SW480 (cell line): ENCODE measurements around the gene SLC9A5.

Experiments
- DNase-seq: peaks from one replicate; pipeline ENCODE4 v3.0.0-alpha.2; 2016; ENCODE audit warnings: low spot score

Gene SLC9A5

GRCh38 chr16:67238806-67239470 lies 9.8 kb upstream of the SLC9A5 start:
- no peak for DNase-seq

DNA sequence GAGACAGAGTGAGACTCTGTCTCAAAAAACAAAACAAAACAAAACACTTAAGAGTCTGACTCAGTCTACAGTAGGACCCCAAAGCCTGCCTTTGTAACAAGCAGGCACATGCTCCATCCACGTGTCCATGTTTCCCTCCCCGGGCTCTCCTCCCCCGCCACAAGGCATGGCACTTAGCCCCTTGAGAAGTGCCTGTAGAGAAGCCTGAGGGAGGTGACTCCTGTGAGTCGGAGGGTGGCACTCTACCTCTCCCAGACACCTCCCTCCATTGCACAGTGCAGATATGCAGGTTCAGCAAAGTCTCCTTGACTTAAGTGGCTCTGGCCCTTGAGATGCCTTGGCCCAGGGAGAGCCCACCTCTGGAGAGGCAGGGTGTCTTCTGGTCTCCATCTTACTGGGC lies 8.3 kb upstream of the SLC9A5 start:
- no peak for DNase-seq

DNA sequence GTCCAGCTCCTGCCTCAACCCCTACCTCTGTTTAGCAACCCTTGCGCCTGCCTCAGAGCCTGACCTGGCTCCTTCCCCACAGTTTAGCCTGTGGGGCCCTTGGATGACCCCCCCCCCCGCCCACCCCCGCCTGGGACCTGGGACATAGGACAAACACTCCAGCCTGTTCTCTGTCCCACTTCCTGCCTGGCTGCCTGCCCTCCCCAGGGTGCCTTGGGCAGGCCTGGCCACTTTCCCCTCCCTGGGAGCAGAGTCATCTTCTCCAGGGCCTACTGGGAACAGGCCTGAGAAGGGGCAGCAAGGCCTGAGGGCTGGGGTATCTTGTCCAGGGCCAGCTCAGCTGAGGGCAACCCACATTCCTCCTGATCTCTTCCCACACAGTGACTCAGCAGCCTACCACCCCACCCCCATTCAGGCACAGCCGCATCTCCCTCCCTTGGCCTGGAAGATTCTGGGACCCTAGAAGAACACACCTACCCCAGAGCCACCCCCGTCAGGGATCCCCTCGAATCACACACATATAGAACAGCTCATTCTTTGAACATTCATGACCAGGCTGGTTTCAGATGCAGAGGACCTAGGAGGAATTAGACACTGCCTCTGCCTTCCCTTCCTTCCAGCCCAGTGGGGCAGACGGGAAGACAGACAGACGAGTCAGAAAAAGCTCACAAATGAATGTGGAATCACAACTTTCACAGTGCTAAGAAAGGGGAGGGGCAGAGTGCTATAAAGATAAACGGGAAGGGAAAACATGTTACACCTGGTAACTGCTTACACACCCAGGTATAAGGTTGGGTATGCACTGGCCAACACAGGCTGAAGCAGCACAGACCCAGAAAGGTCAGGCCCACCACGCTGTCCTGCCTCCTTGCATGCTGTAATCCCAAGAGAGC lies 7.5 kb upstream of the SLC9A5 start:
- DNase-seq = peak; percentile 42

DNA sequence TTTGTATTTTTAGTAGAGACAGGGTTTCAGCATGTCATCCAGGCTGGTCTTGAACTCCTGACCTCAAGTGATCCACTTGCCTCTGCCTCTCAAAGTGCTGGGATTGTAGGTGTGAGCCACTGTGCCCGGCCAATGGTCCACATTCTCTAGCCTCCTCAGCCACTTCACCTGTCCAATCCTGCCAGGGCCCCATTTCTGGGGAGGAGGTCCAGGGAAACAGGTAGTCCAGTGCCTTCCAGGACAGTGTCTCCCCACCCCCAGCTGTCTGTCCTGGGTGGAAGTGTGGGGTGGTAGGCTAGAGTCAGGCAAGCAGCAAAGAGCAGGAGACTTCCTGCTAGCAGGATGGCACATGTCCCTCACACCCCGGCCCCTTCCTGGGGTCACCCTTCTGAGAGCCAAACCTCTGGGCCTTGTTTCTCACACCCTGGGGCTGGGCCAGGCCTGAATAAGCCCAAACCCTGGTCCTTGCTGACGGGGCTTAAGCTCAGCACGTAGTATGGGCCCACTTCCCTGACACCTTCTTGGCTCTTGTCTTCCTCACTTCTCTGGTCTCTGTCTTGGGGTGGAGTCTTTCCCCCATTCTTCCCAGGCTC lies 6.5 kb upstream of the SLC9A5 start:
- DNase-seq = no peak

GRCh38 chr16:67243481-67243880 lies 5.3 kb upstream of the SLC9A5 start:
- DNase-seq = no peak

DNA sequence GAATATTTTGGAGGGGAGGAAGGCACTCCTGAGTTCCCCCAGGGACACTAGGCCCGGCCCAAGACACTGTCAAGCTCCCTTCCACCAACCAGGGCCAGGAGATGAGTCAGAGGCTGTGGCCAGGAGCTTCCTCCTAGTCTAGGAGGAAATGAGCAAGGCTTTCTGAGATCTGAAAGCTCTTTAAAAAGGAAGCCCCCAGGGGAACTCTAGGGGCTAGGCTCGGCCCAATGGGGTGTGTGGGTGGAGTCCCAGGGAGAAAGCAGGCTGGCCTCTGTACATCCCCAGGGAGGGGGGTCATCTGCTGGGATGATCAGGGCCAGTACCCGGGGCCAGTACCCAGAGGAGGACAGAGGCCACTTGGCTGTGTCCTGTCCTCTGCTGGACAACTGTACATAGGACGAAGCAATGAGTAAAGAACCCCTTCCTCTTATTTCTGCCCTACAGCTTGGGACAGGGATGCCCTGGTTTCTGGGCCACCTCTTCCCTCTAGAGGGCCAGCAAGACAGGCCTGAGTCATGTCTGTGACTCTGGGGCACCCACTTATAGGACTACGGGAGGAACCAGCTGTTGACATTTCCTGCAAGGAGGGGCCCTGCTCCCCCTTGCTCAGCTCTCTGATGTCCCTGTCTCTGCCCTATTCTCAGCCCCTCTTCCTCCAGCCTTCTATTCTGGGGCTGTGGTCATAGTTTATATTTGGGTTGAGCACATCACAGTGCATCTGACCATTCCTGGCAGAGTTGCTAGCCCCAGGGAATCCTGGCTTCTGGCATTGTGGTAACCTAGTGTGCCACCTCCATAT lies 4.2 kb upstream of the SLC9A5 start:
- no peak for DNase-seq

- no peak for DNase-seq
These were observed 3.6 kb upstream of the SLC9A5 start for GRCh38 chr16:67245186-67245585.

- no peak for DNase-seq
These were observed 3.1 kb upstream of the SLC9A5 start for GRCh38 chr16:67245674-67246080.

DNA sequence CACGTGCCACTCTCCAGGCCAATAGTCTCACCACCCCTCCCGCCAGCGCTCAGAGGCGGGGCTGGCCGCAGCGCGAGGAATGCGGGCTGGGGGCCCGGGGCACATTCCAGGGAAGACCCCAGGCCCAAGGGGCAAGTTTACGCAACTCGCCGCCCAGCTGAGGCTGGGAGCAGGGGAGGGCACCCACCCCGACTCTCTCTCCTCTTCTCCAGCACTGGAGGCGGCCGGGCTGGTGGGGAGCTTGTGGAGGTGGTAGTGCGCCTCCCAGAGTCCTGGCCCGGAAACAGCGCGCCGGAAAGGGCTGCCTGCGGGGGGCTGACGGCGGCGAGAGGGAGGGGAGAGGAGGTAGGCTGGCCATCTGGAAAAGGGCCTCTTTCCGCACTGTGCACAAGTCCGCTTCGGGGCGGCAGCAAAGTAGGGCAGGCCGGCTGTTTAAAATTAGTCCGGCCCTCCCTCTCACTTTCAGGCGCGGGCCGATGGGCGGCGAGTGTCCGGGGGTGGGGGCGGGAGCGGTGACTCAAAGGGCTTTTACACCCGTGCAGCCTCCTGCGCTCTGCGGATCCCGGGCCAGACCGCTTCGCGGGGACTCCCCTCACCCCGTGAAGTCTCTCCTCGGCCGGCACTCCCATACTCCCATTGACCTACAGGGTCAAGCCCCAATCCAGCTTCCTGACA lies 2.6 kb upstream of the SLC9A5 start:
- peak; percentile 78 for DNase-seq

DNA sequence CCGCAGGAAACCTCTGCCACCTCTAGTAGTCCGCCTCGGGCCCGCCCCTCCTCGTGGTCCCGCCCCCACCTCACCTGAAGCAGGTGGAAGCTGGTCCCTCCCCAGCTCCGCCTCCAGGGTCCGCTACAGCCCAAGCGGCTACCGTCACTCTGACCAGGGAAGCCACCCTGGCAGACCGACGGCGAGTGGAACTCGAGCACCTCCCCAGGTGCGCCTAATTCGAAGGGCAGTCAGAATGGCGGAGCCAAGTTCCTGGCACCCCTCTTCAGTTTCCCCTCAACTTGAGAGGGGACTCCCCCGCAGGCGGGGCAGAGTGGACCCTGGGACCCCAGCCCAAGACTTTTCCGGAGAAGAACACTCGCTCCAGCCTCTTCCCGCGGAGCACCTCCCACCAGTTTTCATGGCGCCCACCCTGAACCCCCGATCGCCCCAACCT lies 2.0 kb upstream of the SLC9A5 start:
- DNase-seq = peak; percentile 90

GRCh38 chr16:67247192-67248072 lies 1.3 kb upstream of the SLC9A5 start, which contains the start of gene FHOD1:
TSS of gene FHOD1 (minus strand) at chr16:67247481. CDS start at chr16:67247410, 71 bp downstream.
- peak; percentile 85 for DNase-seq

DNA sequence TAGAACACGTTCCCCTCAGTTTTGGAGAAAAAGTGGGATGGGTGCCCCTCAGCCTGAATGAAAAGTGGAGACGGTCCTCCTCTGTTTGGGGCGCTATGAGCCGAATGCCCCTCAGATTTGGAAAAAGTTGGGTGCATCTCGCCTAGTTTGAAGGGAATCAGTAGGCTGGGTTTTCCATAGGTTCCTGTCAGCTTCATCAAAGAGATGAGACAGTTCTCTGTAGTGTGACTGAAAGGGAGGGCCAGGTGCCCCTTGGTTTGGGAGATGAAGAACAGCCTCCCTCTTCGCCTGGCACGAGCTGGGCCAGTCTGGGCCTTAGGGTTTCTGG lies 742 bp upstream of the SLC9A5 start:
- DNase-seq = peak; percentile 41

DNA sequence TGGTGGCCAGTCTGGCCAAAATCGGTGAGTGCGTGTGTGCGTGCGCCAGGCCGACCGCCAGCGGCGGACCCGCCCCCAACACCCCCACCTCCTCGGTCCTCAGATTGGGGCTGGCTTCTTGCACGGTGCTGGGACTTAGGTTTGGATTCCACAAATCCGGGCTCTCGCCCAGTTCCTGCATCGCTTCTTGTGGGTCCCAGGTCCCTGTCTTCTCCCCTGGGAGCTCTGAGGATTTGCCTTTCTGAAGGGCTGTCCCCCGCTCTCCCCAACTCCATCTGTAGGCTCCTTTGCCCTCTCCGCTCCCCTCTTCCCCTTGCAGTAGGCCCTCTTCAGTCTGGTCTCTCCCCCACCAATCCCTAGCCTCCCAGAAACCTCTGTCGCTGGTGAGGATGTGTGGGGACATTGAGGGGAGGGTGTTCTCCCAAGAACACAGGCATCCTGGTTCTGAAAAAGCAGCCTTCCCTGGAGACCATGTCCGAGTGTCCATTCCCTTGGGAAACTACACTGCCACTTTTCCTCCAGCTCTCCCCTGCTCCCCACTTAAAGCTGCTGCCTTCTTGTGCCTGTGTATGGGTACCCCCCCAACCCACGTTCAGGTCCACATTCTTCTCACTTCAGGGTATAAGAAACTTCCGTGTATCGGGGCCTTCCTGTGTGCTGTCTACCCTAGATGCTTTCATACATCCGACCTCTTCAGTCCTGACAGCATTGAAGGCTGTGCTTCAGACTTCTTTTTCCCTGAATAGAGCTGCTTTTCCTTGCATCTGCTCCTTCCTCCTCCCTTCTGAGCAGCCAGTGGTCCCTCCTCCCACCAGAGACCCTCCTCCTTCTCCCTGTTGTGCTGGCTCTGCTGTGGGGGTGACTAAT lies 632 bp downstream of the SLC9A5 start:
- DNase-seq = no peak

DNA sequence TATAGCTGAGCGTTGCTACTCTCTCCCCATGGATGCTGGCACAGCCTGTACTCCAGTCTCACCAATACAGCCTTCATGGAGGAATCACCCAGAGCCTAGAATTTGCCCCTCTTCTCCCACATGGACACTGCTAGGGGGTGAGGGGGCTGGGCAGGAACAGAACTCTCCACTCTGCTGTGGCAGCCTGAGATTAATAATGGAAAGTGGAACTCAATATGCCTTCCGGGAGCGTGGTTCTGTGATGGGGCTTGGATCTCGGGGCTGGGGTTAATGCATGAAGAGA lies 1.2 kb downstream of the SLC9A5 start:
- no peak for DNase-seq

- no peak for DNase-seq
These were observed 4.1 kb downstream of the SLC9A5 start for GRCh38 chr16:67252609-67253497.

DNA sequence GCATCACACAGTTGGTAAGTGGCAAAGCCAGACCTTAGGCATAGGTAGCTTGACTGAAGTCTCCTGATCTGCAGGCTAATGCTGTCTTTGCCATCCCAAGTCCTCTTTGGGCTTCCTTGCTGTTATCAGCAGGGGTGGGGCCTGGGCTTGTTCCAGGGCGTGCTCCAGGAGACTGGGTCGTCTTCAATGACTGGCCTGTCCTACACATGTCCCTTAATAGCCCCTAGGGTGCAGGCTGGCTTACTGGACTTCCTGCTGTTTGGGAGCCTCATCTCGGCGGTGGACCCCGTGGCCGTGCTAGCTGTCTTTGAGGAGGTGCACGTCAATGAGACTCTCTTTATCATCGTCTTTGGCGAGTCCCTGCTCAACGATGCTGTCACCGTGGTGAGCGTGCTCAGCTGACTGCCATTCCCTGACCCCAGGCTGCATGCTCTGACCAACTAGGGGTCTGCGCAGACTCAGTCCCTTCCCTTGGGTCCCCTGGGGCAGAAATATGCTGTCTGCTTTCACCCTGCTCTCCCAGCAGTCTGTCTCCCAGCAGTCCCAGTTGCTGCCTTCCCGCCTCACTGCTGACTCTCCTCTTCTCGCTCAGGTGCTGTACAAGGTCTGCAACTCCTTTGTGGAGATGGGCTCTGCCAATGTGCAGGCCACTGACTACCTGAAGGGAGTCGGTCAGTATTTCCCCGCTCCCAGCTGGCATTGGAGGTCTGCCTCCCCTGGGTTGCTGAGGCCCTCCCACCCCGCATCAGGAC lies 6.2 kb downstream of the SLC9A5 start:
- DNase-seq = no peak

GRCh38 chr16:67255553-67256221 lies 6.9 kb downstream of the SLC9A5 start:
- DNase-seq = no peak
